NCI-H774 (cell line): ENCODE data around the gene TTC29.
"Not testable (repeated sequence)": the region's sequence is repeated elsewhere in the genome, so short reads cannot be mapped to it uniquely, and the experiment has no call there.

Experiments
- DNase-seq: peaks from one replicate; lab custom pipeline; 2025; lab: John Stamatoyannopoulos, UW

TTC29 gene

DNA sequence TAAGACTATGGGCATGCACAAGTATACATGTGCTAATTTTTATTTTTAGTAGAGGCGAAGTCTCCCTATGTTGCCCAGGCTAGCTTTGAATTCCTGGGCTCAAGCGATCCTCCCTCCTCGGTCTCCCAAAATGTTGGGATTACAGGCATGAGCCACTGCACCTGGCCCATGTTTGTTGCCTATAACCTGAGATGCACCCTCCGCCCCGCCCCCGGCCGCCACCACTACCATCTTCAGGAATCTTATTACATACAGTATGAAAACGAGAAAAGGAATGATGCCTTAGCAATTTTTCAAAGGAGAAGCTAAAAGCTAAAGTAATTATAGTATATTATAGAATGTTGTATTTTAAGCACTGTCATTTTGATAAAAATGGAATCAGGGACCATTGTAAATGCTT is 245.8 kb downstream of the TTC29 start:
- no peak for DNase-seq

DNA sequence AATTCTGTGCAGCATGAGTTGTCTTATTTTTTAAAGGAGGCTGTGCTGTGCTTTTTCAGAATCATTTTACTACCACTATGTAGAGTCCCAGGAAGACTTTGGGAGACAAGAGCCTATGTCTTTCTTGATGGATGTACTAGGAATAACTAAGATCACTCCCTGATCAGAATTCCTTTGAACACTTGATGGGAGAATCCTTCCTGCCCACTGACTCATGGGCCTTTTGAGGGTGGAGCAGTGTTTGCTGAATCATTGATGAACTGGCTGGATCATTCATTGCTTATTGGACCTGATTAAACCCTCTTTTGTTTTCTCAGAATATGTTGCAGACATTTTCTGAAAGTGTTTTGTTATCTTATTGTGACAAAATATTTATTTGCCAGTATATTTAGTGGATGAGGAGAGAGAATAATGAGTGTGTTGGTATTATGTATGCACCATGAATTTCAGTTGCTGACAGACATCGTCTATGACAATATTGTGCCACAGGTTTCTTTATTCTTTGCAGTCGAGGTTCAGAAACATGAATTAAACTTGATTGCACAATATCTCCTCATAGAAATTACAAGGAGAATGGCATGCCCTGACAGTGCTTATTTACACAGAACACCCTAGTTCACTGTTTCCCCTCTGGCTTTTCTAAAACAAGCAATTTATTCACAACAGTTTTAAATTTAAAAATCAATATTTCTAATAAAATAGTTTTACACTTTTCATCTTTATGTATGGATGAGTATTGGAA is 270.7 kb downstream of the TTC29 start:
- no peak for DNase-seq

DNA sequence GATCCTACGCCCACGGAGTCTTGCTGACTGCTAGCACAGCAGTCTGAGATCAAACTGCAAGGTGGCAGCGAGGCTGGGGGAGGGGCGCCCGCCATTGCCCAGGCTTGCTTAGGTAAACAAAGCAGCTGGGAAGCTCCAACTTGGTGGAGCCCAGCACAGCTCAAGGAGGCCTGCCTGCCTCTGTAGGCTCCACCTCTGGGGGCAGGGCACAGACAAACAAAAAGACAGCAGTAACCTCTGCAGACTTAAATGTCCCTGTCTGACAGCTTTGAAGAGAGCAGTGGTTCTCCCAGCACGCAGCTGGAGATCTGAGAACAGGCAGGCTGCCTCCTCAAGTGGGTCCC is 281.7 kb downstream of the TTC29 start:
- not testable (repeated sequence) for DNase-seq

DNA sequence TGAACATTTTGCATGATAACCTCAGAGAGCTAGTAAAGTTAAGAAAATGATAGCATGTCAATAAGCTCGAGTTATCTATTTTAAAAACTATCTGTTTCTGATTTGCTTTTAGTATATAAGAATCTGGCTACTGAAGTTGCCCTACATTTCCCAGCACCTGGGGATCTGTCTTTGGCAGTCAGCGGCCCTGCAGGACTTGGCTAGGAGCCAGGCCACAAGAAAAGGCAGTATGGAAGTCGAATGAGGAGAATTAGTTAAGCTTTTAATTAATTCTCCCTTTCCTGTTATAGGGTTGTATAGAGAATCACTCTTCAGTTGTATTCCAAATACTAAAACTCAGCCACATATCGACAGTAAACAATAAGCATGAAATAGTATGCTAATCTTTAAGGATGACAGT is 284.3 kb downstream of the TTC29 start:
- DNase-seq, result no peak
